H9 (cell line): ENCODE data around the gene NKX2-3. TPM values are rescaled to one million over a fixed set of nuclear protein-coding genes. Genes with fewer than 3 reads are reported as not detected.

Experiments
- DNase-seq: peaks from one replicate; pipeline ENCODE4 v3.0.0-alpha.2; 2017
- H2AFZ ChIP-seq: one replicate; pipeline ENCODE4 v1.6.1; 2013; ENCODE audit warnings: mild to moderate bottlenecking, low read length, control low read depth, moderate library complexity
- H2AK5ac ChIP-seq: 2 replicates; pipeline ENCODE4 v1.6.1; 2013; ENCODE audit warnings: low read length, control low read depth, mixed read lengths; ENCODE audit not compliant: insufficient read length
- H2BK120ac ChIP-seq: one replicate; pipeline ENCODE4 v1.6.1; 2013; ENCODE audit warnings: low read depth, mild to moderate bottlenecking, low read length, control low read depth, inconsistent platforms; ENCODE audit not compliant: poor library complexity, severe bottlenecking
- H2BK12ac ChIP-seq: 2 replicates; pipeline ENCODE4 v1.6.1; 2013; ENCODE audit warnings: low read length, control low read depth, mixed read lengths, low read depth; ENCODE audit not compliant: insufficient read length
- H2BK15ac ChIP-seq: 2 replicates; pipeline ENCODE4 v1.6.1; 2013; ENCODE audit warnings: low read depth, low read length, control low read depth
- H2BK20ac ChIP-seq: one replicate; pipeline ENCODE4 v1.6.1; 2013; ENCODE audit warnings: low read depth, mild to moderate bottlenecking, low read length, control low read depth, inconsistent platforms; ENCODE audit not compliant: poor library complexity, severe bottlenecking
- H2BK5ac ChIP-seq: 2 replicates; pipeline ENCODE4 v1.6.1; 2013; ENCODE audit warnings: low read length, control low read depth, mixed read lengths; ENCODE audit not compliant: insufficient read length
- H3K14ac ChIP-seq: 2 replicates; pipeline ENCODE4 v1.6.1; 2013; ENCODE audit warnings: low read length, control low read depth; ENCODE audit not compliant: insufficient read depth
- H3K18ac ChIP-seq: 2 replicates; pipeline ENCODE4 v1.6.1; 2013; ENCODE audit warnings: low read depth, mild to moderate bottlenecking, mixed read lengths, low read length, control low read depth; ENCODE audit not compliant: insufficient read length
- H3K23ac ChIP-seq: 2 replicates; pipeline ENCODE4 v1.6.1; 2013; ENCODE audit warnings: low read length, control low read depth, mixed read lengths, low read depth; ENCODE audit not compliant: insufficient read length
- H3K23me2 ChIP-seq: 2 replicates; pipeline ENCODE4 v1.6.1; 2013; ENCODE audit warnings: low read depth, mild to moderate bottlenecking, mixed read lengths, low read length, control low read depth; ENCODE audit not compliant: insufficient read length, poor library complexity, severe bottlenecking
- H3K27ac ChIP-seq: 2 replicates; pipeline ENCODE4 v1.5.1; 2013; ENCODE audit warnings: low read length, control low read depth, mixed read lengths, low read depth; ENCODE audit not compliant: insufficient read length
- H3K27me3 ChIP-seq: 2 replicates; pipeline ENCODE4 v1.6.1; 2013; ENCODE audit warnings: low read length, control low read depth, inconsistent platforms; ENCODE audit not compliant: insufficient read depth
- H3K4ac ChIP-seq: 2 replicates; pipeline ENCODE4 v1.6.1; 2013; ENCODE audit warnings: low read depth, mild to moderate bottlenecking, control low read depth, inconsistent platforms, low read length, moderate library complexity
- H3K4me1 ChIP-seq: 2 replicates; pipeline ENCODE4 v1.6.1; 2013; ENCODE audit warnings: low read length, control low read depth, inconsistent platforms; ENCODE audit not compliant: insufficient read depth
- H3K4me2 ChIP-seq: 2 replicates; pipeline ENCODE4 v1.6.1; 2013; ENCODE audit warnings: low read length, control low read depth, mixed read lengths; ENCODE audit not compliant: insufficient read length, insufficient read depth
- H3K56ac ChIP-seq: 2 replicates; pipeline ENCODE4 v1.6.1; 2013; ENCODE audit warnings: low read depth, mild to moderate bottlenecking, mixed read lengths, low read length, control low read depth; ENCODE audit not compliant: insufficient read length
- H3K79me1 ChIP-seq: 2 replicates; pipeline ENCODE4 v1.6.1; 2013; ENCODE audit warnings: low read depth, mild to moderate bottlenecking, moderate library complexity, low read length, control low read depth, inconsistent platforms; ENCODE audit not compliant: insufficient read depth, poor library complexity, severe bottlenecking
- H3K79me2 ChIP-seq: 2 replicates; pipeline ENCODE4 v1.6.1; 2013; ENCODE audit warnings: low read length, control low read depth, inconsistent platforms; ENCODE audit not compliant: insufficient read depth
- H3K9ac ChIP-seq: 2 replicates; pipeline ENCODE4 v1.6.1; 2013; ENCODE audit warnings: low read length, control low read depth, mixed read lengths; ENCODE audit not compliant: insufficient read length; ENCODE audit errors: extremely low read depth
- H3K9me3 ChIP-seq: one replicate; pipeline ENCODE4 v1.6.1; 2013; ENCODE audit warnings: low read depth, low read length, inconsistent platforms; ENCODE audit not compliant: control insufficient read depth
- H3T11ph ChIP-seq: one replicate; pipeline ENCODE4 v1.6.1; 2013; ENCODE audit warnings: mild to moderate bottlenecking, low read length, control low read depth, inconsistent platforms
- H4K20me1 ChIP-seq: one replicate; pipeline ENCODE4 v1.6.1; 2013; ENCODE audit not compliant: control insufficient read depth, insufficient read length, insufficient read depth
- H4K5ac ChIP-seq: 2 replicates; pipeline ENCODE4 v1.6.1; 2013; ENCODE audit warnings: low read depth, mild to moderate bottlenecking, mixed read lengths, low read length, control low read depth; ENCODE audit not compliant: insufficient read length
- H4K8ac ChIP-seq: replicated peaks from 2 replicates; pipeline ENCODE4 v1.6.1; 2013; ENCODE audit warnings: low read length, control low read depth, mixed read lengths, low read depth; ENCODE audit not compliant: insufficient read length
- H4K91ac ChIP-seq: 2 replicates; pipeline ENCODE4 v1.6.1; 2013; ENCODE audit warnings: low read depth, mild to moderate bottlenecking, moderate library complexity, mixed read lengths, low read length, control low read depth; ENCODE audit not compliant: insufficient read length
- H3K27ac Mint-ChIP-seq, 3 experiments: 2 replicates in 2 of 3; 3 replicates in 1 of 3; pipeline ENCODE4 v1.8.0; 2020 to 2021; ENCODE audit warnings: mixed read lengths in 3 of 3, mild to moderate bottlenecking in 1 of 3, moderate library complexity in 1 of 3
- H3K27me3 Mint-ChIP-seq: 2 replicates; pipeline ENCODE4 v1.8.0; 2021; ENCODE audit warnings: low read depth, mild to moderate bottlenecking, moderate library complexity, mixed read lengths
- H3K36me3 Mint-ChIP-seq, 3 experiments: 2 replicates in 2 of 3; 3 replicates in 1 of 3; pipeline ENCODE4 v1.8.0; 2020 to 2021; ENCODE audit warnings: low read depth in 3 of 3, mixed read lengths in 3 of 3; ENCODE audit not compliant: insufficient read depth in 1 of 3
- H3K4me1 Mint-ChIP-seq, 2 experiments: 2 replicates each; pipeline ENCODE4 v1.8.0; 2020; ENCODE audit warnings: mixed read lengths in 2 of 2
- H3K4me3 Mint-ChIP-seq, 2 experiments: 2 replicates in 1 of 2; 3 replicates in 1 of 2; pipeline ENCODE4 v1.8.0; 2020 to 2021; ENCODE audit warnings: mild to moderate bottlenecking in 2 of 2, mixed read lengths in 2 of 2, moderate library complexity in 1 of 2
- H3K9me3 Mint-ChIP-seq, 2 experiments: 2 replicates in 1 of 2; 3 replicates in 1 of 2; pipeline ENCODE4 v1.8.0; 2020; ENCODE audit warnings: mild to moderate bottlenecking in 2 of 2, mixed read lengths in 2 of 2, moderate library complexity in 1 of 2
- total RNA-seq: library from RNA; stranded (reverse); gene quantifications from 2 replicates; pipeline ENCODE4 v1.2.1, GENCODE V29; 2021
- TF ChIP-seq, protein P1 (sequence below): fragments of 200-600 bp; sonication (generic); conservative IDR thresholded peaks from 3 replicates; pipeline ENCODE4 v1.8.0; 2021; ENCODE audit warnings: antibody characterized with exemption, mild to moderate bottlenecking

Gene NKX2-3
- total RNA-seq, 1 experiment from 2014 or later: not detected

DNA sequence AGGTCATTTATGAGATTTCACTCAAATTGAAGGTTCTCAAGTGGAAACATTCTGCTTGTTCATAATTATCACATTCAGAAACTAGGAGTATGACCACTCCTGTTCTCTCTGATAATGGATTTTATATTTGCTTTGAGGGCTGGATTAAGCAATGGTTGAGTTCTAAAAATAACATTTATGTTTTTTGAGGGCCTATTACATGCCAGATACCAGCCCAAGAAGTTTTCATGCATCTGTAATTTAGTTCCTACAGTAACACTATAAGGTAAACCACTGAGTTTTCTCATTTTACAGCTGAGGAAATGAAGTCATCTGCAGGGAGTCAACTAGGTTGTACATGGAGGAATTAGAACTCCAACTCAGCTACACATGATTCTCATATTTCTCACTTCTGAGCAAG, 25.5 kb upstream of the NKX2-3 start:
- Histone ChIP-seq H4K5ac (no peak overlapping the region), H4K8ac (no peak overlapping the region), H3K4me2 (no peak overlapping the region), H3K14ac (no peak overlapping the region), H3T11ph (no peak overlapping the region), H3K18ac (no peak overlapping the region), H2BK15ac (no peak overlapping the region), H3K27me3 (no peaks in the 10 kb centered on the region), H2AK5ac (no peak overlapping the region), H2BK5ac (no peak overlapping the region), H3K23me2 (no peaks in the 10 kb centered on the region), H3K79me1 (no peaks in the 10 kb centered on the region), H2BK12ac (no peak overlapping the region), H2BK120ac (no peak overlapping the region), H2AFZ (no peak overlapping the region), H3K4ac (no peak overlapping the region), H4K20me1 (no peaks in the 10 kb centered on the region), H2BK20ac (no peak overlapping the region), H3K56ac (no peak overlapping the region), H3K27ac (no peak overlapping the region), H3K9me3 (no peaks in the 10 kb centered on the region), H3K9ac (no peak overlapping the region), H3K23ac (no peak overlapping the region), H3K4me1 (no peaks in the 10 kb centered on the region), H4K91ac (no peak overlapping the region), H3K79me2 (no peaks in the 10 kb centered on the region)
- no peak for DNase-seq
- Mint-ChIP-seq H3K9me3 (no peaks in the 10 kb centered on the region; a peak in 1 of 5 replicates), H3K36me3 (no peaks in the 10 kb centered on the region), H3K27me3 (peaks cover 94% of the 10 kb centered on the region), H3K27ac (no peak overlapping the region), H3K4me1 (no peaks in the 10 kb centered on the region), H3K4me3 (no peak overlapping the region)
- TF ChIP-seq, protein P1, sequence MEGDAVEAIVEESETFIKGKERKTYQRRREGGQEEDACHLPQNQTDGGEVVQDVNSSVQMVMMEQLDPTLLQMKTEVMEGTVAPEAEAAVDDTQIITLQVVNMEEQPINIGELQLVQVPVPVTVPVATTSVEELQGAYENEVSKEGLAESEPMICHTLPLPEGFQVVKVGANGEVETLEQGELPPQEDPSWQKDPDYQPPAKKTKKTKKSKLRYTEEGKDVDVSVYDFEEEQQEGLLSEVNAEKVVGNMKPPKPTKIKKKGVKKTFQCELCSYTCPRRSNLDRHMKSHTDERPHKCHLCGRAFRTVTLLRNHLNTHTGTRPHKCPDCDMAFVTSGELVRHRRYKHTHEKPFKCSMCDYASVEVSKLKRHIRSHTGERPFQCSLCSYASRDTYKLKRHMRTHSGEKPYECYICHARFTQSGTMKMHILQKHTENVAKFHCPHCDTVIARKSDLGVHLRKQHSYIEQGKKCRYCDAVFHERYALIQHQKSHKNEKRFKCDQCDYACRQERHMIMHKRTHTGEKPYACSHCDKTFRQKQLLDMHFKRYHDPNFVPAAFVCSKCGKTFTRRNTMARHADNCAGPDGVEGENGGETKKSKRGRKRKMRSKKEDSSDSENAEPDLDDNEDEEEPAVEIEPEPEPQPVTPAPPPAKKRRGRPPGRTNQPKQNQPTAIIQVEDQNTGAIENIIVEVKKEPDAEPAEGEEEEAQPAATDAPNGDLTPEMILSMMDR: no peak
